NCI-H1694 treated with DMSO at 0.1 percent for 48 hours (cell line): ENCODE results near the gene MAD2L1.
"Not testable (repeated sequence)": the region's sequence is repeated elsewhere in the genome, so short reads cannot be mapped to it uniquely, and the experiment has no call there.

Experiments used
- DNase-seq: peaks from one replicate; lab custom pipeline; 2025; lab: John Stamatoyannopoulos, UW

The MAD2L1 gene

GRCh38 chr4:120066517-120067340, at the start of gene MAD2L1:
Gene MAD2L1 (minus strand): TSS chr4:120066848. CDS start chr4:120066734, 114 bp downstream.
- DNase-seq, result peak; percentile 92

- DNase-seq, result no peak
Measured at GRCh38 chr4:120111745-120112144, 45.1 kb upstream of the MAD2L1 start.

GRCh38 chr4:120109406-120109805, 42.8 kb upstream of the MAD2L1 start:
- DNase-seq, result no peak

GRCh38 chr4:120105472-120105871, 38.8 kb upstream of the MAD2L1 start:
- DNase-seq, result no peak

- no peak for DNase-seq
Measured at GRCh38 chr4:120096508-120097297, 30.1 kb upstream of the MAD2L1 start.

GRCh38 chr4:120088507-120088906, 21.9 kb upstream of the MAD2L1 start:
- DNase-seq, result no peak

GRCh38 chr4:120088066-120088465, 21.4 kb upstream of the MAD2L1 start:
- not testable (repeated sequence) for DNase-seq

GRCh38 chr4:120085705-120086104, 19.1 kb upstream of the MAD2L1 start:
- no peak for DNase-seq

GRCh38 chr4:120084327-120084726, 17.7 kb upstream of the MAD2L1 start:
- DNase-seq, result no peak

GRCh38 chr4:120083152-120083551, 16.5 kb upstream of the MAD2L1 start:
- DNase-seq, result no peak

GRCh38 chr4:120082251-120082650, 15.6 kb upstream of the MAD2L1 start:
- no peak for DNase-seq

- DNase-seq, result no peak
Measured at GRCh38 chr4:120081726-120082125, 15.1 kb upstream of the MAD2L1 start.

GRCh38 chr4:120080533-120080932, 13.9 kb upstream of the MAD2L1 start:
- DNase-seq, result no peak

GRCh38 chr4:120079839-120080520, 13.3 kb upstream of the MAD2L1 start:
- no peak for DNase-seq

GRCh38 chr4:120078216-120078615, 11.6 kb upstream of the MAD2L1 start:
- no peak for DNase-seq

- peak; percentile 44 for DNase-seq
Measured at GRCh38 chr4:120071192-120071795, 4.6 kb upstream of the MAD2L1 start.

- no peak for DNase-seq
Measured at GRCh38 chr4:120070196-120070595, 3.5 kb upstream of the MAD2L1 start.

- peak; percentile 24 for DNase-seq
Measured at GRCh38 chr4:120065974-120066516, 603 bp downstream of the MAD2L1 start.

GRCh38 chr4:120064887-120065286, 1.8 kb downstream of the MAD2L1 start:
- DNase-seq, result no peak

GRCh38 chr4:120063711-120064110, 2.9 kb downstream of the MAD2L1 start:
- not testable (repeated sequence) for DNase-seq

- DNase-seq, result no peak
Measured at GRCh38 chr4:120062663-120063195, 3.9 kb downstream of the MAD2L1 start.

GRCh38 chr4:120059036-120059435, 7.6 kb downstream of the MAD2L1 start:
- DNase-seq, result no peak
